ENCODE data around the gene C11orf58.
A peak's percentile ranks its signal among the peaks of the same experiment; 100 is the strongest.

Gene C11orf58

GRCh38 chr11:16784097-16784496, 45.6 kb downstream of the C11orf58 start:
- Histone ChIP-seq H3K27ac (ENCODE audit: low read depth in 2 of 2, low read length in 2 of 2) (no peak overlapping the region), H3K4me3 (ENCODE audit: low read length in 2 of 2) (no peak overlapping the region), H3K4me1 (ENCODE audit: control insufficient read depth in 2 of 2, insufficient read depth in 2 of 2, low read length in 2 of 2) (peaks cover 5 to 10% of the 10 kb centered on the region in 2 donors), H3K9ac (ENCODE audit: low read depth in 1 of 2, low read length in 2 of 2) (no peak overlapping the region), H3K36me3 (ENCODE audit: control insufficient read depth in 2 of 2, insufficient read depth in 2 of 2, low read length in 2 of 2) (peaks cover 10 to 22% of the 10 kb centered on the region in 2 donors), H3K27me3 (ENCODE audit: control insufficient read depth in 2 of 2, insufficient read depth in 2 of 2, low read length in 2 of 2) (no peaks in the 10 kb centered on the region), H3K9me3 (ENCODE audit: control insufficient read depth in 2 of 2, low read length in 2 of 2) (no peaks in the 10 kb centered on the region)

GRCh38 chr11:16784666-16785065, 46.2 kb downstream of the C11orf58 start:
- Histone ChIP-seq H3K9ac (ENCODE audit: low read depth in 1 of 2, low read length in 2 of 2) (no peak overlapping the region), H3K4me3 (ENCODE audit: low read length in 2 of 2) (no peak overlapping the region), H3K27me3 (ENCODE audit: control insufficient read depth in 2 of 2, insufficient read depth in 2 of 2, low read length in 2 of 2) (no peaks in the 10 kb centered on the region), H3K4me1 (ENCODE audit: control insufficient read depth in 2 of 2, insufficient read depth in 2 of 2, low read length in 2 of 2) (peaks cover 3 to 4% of the 10 kb centered on the region in 2 donors), H3K9me3 (ENCODE audit: control insufficient read depth in 2 of 2, low read length in 2 of 2) (no peaks in the 10 kb centered on the region), H3K36me3 (ENCODE audit: control insufficient read depth in 2 of 2, insufficient read depth in 2 of 2, low read length in 2 of 2) (peaks cover 10 to 27% of the 10 kb centered on the region in 2 donors), H3K27ac (ENCODE audit: low read depth in 2 of 2, low read length in 2 of 2) (no peak overlapping the region)

- Histone ChIP-seq H3K27ac (ENCODE audit: low read depth in 2 of 2, low read length in 2 of 2) (no peak overlapping the region), H3K27me3 (ENCODE audit: control insufficient read depth in 2 of 2, insufficient read depth in 2 of 2, low read length in 2 of 2) (no peaks in the 10 kb centered on the region), H3K9ac (ENCODE audit: low read depth in 1 of 2, low read length in 2 of 2) (no peak overlapping the region), H3K4me3 (ENCODE audit: low read length in 2 of 2) (no peak overlapping the region), H3K4me1 (ENCODE audit: control insufficient read depth in 2 of 2, insufficient read depth in 2 of 2, low read length in 2 of 2) (peaks cover 3 to 4% of the 10 kb centered on the region in 2 donors), H3K36me3 (ENCODE audit: control insufficient read depth in 2 of 2, insufficient read depth in 2 of 2, low read length in 2 of 2) (peaks cover 13 to 29% of the 10 kb centered on the region in 2 donors), H3K9me3 (ENCODE audit: control insufficient read depth in 2 of 2, low read length in 2 of 2) (no peaks in the 10 kb centered on the region)
These were observed 47.2 kb downstream of the C11orf58 start for GRCh38 chr11:16785520-16786128.

GRCh38 chr11:16786131-16786530, 47.7 kb downstream of the C11orf58 start:
- no peak overlapping the region for H3K9ac ChIP-seq (ENCODE audit: low read depth in 1 of 2, low read length in 2 of 2)
- peaks cover 3 to 9% of the 10 kb centered on the region in 2 donors for H3K4me1 ChIP-seq (ENCODE audit: control insufficient read depth in 2 of 2, insufficient read depth in 2 of 2, low read length in 2 of 2)

GRCh38 chr11:16787035-16787742, 48.7 kb downstream of the C11orf58 start:
- no peaks in the 10 kb centered on the region for H3K27me3 ChIP-seq (ENCODE audit: control insufficient read depth in 2 of 2, insufficient read depth in 2 of 2, low read length in 2 of 2)
- no peak overlapping the region for H3K9ac ChIP-seq (ENCODE audit: low read depth in 1 of 2, low read length in 2 of 2)
- H3K27ac ChIP-seq (ENCODE audit: low read depth in 2 of 2, low read length in 2 of 2): no peak overlapping the region
- H3K36me3 ChIP-seq (ENCODE audit: control insufficient read depth in 2 of 2, insufficient read depth in 2 of 2, low read length in 2 of 2): peaks cover 21 to 29% of the 10 kb centered on the region in 2 donors
- peaks cover 3 to 9% of the 10 kb centered on the region in 2 donors for H3K4me1 ChIP-seq (ENCODE audit: control insufficient read depth in 2 of 2, insufficient read depth in 2 of 2, low read length in 2 of 2)
- H3K9me3 ChIP-seq (ENCODE audit: control insufficient read depth in 2 of 2, low read length in 2 of 2): no peaks in the 10 kb centered on the region
- H3K4me3 ChIP-seq (ENCODE audit: low read length in 2 of 2): no peak overlapping the region

More at GRCh38 chr11:16786131-16786530, 47.7 kb downstream of the C11orf58 start:
- H3K27ac ChIP-seq (ENCODE audit: low read depth in 2 of 2, low read length in 2 of 2): no peak overlapping the region
- no peaks in the 10 kb centered on the region for H3K9me3 ChIP-seq (ENCODE audit: control insufficient read depth in 2 of 2, low read length in 2 of 2)
- H3K36me3 ChIP-seq (ENCODE audit: control insufficient read depth in 2 of 2, insufficient read depth in 2 of 2, low read length in 2 of 2): peaks cover 18 to 29% of the 10 kb centered on the region in 2 donors
- no peaks in the 10 kb centered on the region for H3K27me3 ChIP-seq (ENCODE audit: control insufficient read depth in 2 of 2, insufficient read depth in 2 of 2, low read length in 2 of 2)
- no peak overlapping the region for H3K4me3 ChIP-seq (ENCODE audit: low read length in 2 of 2)

GRCh38 chr11:16788141-16789062, 50.0 kb downstream of the C11orf58 start:
- Histone ChIP-seq H3K4me3 (ENCODE audit: low read length in 2 of 2) (no peak overlapping the region), H3K27ac (ENCODE audit: low read depth in 2 of 2, low read length in 2 of 2) (no peak overlapping the region), H3K9ac (ENCODE audit: low read depth in 1 of 2, low read length in 2 of 2) (no peak overlapping the region), H3K4me1 (ENCODE audit: control insufficient read depth in 2 of 2, insufficient read depth in 2 of 2, low read length in 2 of 2) (peaks cover 3 to 9% of the 10 kb centered on the region in 2 donors), H3K27me3 (ENCODE audit: control insufficient read depth in 2 of 2, insufficient read depth in 2 of 2, low read length in 2 of 2) (no peaks in the 10 kb centered on the region), H3K36me3 (ENCODE audit: control insufficient read depth in 2 of 2, insufficient read depth in 2 of 2, low read length in 2 of 2) (peaks cover 20 to 25% of the 10 kb centered on the region in 2 donors), H3K9me3 (ENCODE audit: control insufficient read depth in 2 of 2, low read length in 2 of 2) (no peaks in the 10 kb centered on the region)

GRCh38 chr11:16789063-16789420, 50.6 kb downstream of the C11orf58 start:
- no peak overlapping the region for H3K9ac ChIP-seq (ENCODE audit: low read depth in 1 of 2, low read length in 2 of 2)
- H3K36me3 ChIP-seq (ENCODE audit: control insufficient read depth in 2 of 2, insufficient read depth in 2 of 2, low read length in 2 of 2): peaks cover 23 to 25% of the 10 kb centered on the region in 2 donors
- H3K4me1 ChIP-seq (ENCODE audit: control insufficient read depth in 2 of 2, insufficient read depth in 2 of 2, low read length in 2 of 2): peaks cover 3 to 9% of the 10 kb centered on the region in 2 donors
- H3K4me3 ChIP-seq (ENCODE audit: low read length in 2 of 2): no peak overlapping the region
- no peak overlapping the region for H3K27ac ChIP-seq (ENCODE audit: low read depth in 2 of 2, low read length in 2 of 2)
- no peaks in the 10 kb centered on the region for H3K27me3 ChIP-seq (ENCODE audit: control insufficient read depth in 2 of 2, insufficient read depth in 2 of 2, low read length in 2 of 2)
- no peaks in the 10 kb centered on the region for H3K9me3 ChIP-seq (ENCODE audit: control insufficient read depth in 2 of 2, low read length in 2 of 2)

GRCh38 chr11:16789560-16790485, 51.4 kb downstream of the C11orf58 start:
- Histone ChIP-seq H3K4me3 (ENCODE audit: low read length in 2 of 2) (no peak overlapping the region), H3K27ac (ENCODE audit: low read depth in 2 of 2, low read length in 2 of 2) (no peak overlapping the region), H3K4me1 (ENCODE audit: control insufficient read depth in 2 of 2, insufficient read depth in 2 of 2, low read length in 2 of 2) (peaks cover 3 to 9% of the 10 kb centered on the region in 2 donors), H3K27me3 (ENCODE audit: control insufficient read depth in 2 of 2, insufficient read depth in 2 of 2, low read length in 2 of 2) (no peaks in the 10 kb centered on the region), H3K9ac (ENCODE audit: low read depth in 1 of 2, low read length in 2 of 2) (no peak overlapping the region), H3K36me3 (ENCODE audit: control insufficient read depth in 2 of 2, insufficient read depth in 2 of 2, low read length in 2 of 2) (peaks cover 25 to 27% of the 10 kb centered on the region in 2 donors), H3K9me3 (ENCODE audit: control insufficient read depth in 2 of 2, low read length in 2 of 2) (no peaks in the 10 kb centered on the region)

GRCh38 chr11:16790486-16791190, 52.2 kb downstream of the C11orf58 start:
- Histone ChIP-seq H3K9ac (ENCODE audit: low read depth in 1 of 2, low read length in 2 of 2) (peak overlapping the region in 1 of 2 donors; percentile 40), H3K4me3 (ENCODE audit: low read length in 2 of 2) (no peak overlapping the region), H3K27ac (ENCODE audit: low read depth in 2 of 2, low read length in 2 of 2) (peak overlapping the region in 1 of 2 donors; percentile 44), H3K4me1 (ENCODE audit: control insufficient read depth in 2 of 2, insufficient read depth in 2 of 2, low read length in 2 of 2) (peaks cover 3 to 9% of the 10 kb centered on the region in 2 donors), H3K36me3 (ENCODE audit: control insufficient read depth in 2 of 2, insufficient read depth in 2 of 2, low read length in 2 of 2) (peaks cover 25 to 27% of the 10 kb centered on the region in 2 donors), H3K9me3 (ENCODE audit: control insufficient read depth in 2 of 2, low read length in 2 of 2) (no peaks in the 10 kb centered on the region), H3K27me3 (ENCODE audit: control insufficient read depth in 2 of 2, insufficient read depth in 2 of 2, low read length in 2 of 2) (no peaks in the 10 kb centered on the region)
